Measurements from ENCODE around the gene SRM. TPM values are rescaled to one million over a fixed set of nuclear protein-coding genes. Genes with fewer than 3 reads are reported as not detected.
"Not testable (repeated sequence)": the region's sequence is repeated elsewhere in the genome, so short reads cannot be mapped to it uniquely, and the experiment has no call there.

Gene SRM
- total RNA-seq, 1 donor from 2014 or later, result 15.7 TPM

DNA sequence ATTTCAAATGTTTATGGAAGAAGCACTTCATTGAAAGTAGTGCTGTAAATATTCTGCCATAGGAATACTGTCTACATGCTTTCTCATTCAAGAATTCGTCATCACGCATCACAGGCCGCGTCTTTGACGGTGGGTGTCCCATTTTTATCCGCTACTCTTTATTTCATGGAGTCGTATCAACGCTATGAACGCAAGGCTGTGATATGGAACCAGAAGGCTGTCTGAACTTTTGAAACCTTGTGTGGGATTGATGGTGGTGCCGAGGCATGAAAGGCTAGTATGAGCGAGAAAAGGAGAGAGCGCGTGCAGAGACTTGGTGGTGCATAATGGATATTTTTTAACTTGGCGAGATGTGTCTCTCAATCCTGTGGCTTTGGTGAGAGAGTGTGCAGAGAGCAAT lies 36.6 kb downstream of the SRM start:
- peaks cover 67% of the 10 kb centered on the region for H4K20me1 ChIP-seq (ENCODE audit: low read depth)
- Mint-ChIP-seq H3K27me3 (ENCODE audit: insufficient read depth, low read depth) (peaks cover 2% of the 10 kb centered on the region), H3K36me3 (peaks cover 40% of the 10 kb centered on the region), H3K4me3 (no peak overlapping the region), H3K4me1 (no peaks in the 10 kb centered on the region), H3K9me3 (no peaks in the 10 kb centered on the region), H3K27ac (no peak overlapping the region)
- H3F3A ChIP-seq (ENCODE audit: low read depth), result peaks cover 71% of the 10 kb centered on the region
- no peak for DNase-seq (ENCODE audit: low spot score)
- no peak overlapping the region for H3K9ac ChIP-seq
- H3K4me3 ChIP-seq, result no peak overlapping the region
- H3K27ac ChIP-seq, result peak overlapping the region; percentile 29
- no peaks in the 10 kb centered on the region for H3K4me1 ChIP-seq
- H3K79me2 ChIP-seq (ENCODE audit: low read depth), result peaks cover 33% of the 10 kb centered on the region
- no peaks in the 10 kb centered on the region for H3K27me3 ChIP-seq
- TF ChIP-seq EZH2 (IDR thresholded peaks at IDR 0.05) (no peak), CTCF (IDR thresholded peaks at IDR 0.05) (no peak), EZH2phosphoT487 (IDR thresholded peaks at IDR 0.05) (no peak)
- no peak overlapping the region for H3K4me2 ChIP-seq
- H3K36me3 ChIP-seq, result peaks cover 54% of the 10 kb centered on the region
- H2AFZ ChIP-seq (replicated peaks), result no peak overlapping the region
- no peaks in the 10 kb centered on the region for H3K9me3 ChIP-seq (ENCODE audit: low read depth)

DNA sequence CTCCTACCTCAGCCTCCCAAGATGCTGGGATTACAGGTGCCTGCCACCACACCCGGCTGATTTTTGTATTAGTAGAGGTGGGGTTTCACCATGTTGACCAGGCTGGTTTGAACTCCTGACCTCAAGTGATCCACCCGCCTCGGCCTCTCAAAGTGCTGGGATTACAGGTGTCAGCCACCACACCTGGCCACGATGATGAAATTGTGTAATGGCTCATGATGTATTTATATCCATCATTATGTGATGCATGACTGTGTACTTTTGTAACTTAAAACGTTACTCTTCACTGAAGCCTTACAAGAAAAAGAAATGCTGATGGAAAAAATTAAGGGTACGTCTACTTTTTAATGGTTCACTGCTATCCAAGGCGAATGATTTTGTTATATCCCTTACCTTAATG lies 39.8 kb downstream of the SRM start:
- Histone ChIP-seq H3K4me2 (no peak overlapping the region), H2AFZ (replicated peaks) (no peak overlapping the region), H3K27me3 (no peaks in the 10 kb centered on the region), H3K79me2 (ENCODE audit: low read depth) (peaks cover 64% of the 10 kb centered on the region), H3K36me3 (peaks cover 55% of the 10 kb centered on the region), H3K27ac (no peak overlapping the region), H4K20me1 (ENCODE audit: low read depth) (peaks cover 89% of the 10 kb centered on the region), H3F3A (ENCODE audit: low read depth) (peaks cover 56% of the 10 kb centered on the region), H3K9ac (no peak overlapping the region), H3K4me1 (no peaks in the 10 kb centered on the region), H3K9me3 (ENCODE audit: low read depth) (no peaks in the 10 kb centered on the region), H3K4me3 (no peak overlapping the region)
- no peaks in the 10 kb centered on the region for H3K9me3 Mint-ChIP-seq
- TF ChIP-seq EZH2 (IDR thresholded peaks at IDR 0.05) (no peak), EZH2phosphoT487 (IDR thresholded peaks at IDR 0.05) (no peak), CTCF (IDR thresholded peaks at IDR 0.05) (no peak)
- DNase-seq (ENCODE audit: low spot score), result no peak
- no peak overlapping the region for H3K4me3 Mint-ChIP-seq
- no peaks in the 10 kb centered on the region for H3K4me1 Mint-ChIP-seq
- H3K27ac Mint-ChIP-seq, result no peak overlapping the region
- H3K36me3 Mint-ChIP-seq, result peaks cover 40% of the 10 kb centered on the region
- H3K27me3 Mint-ChIP-seq (ENCODE audit: insufficient read depth, low read depth), result peaks cover 2% of the 10 kb centered on the region

DNA sequence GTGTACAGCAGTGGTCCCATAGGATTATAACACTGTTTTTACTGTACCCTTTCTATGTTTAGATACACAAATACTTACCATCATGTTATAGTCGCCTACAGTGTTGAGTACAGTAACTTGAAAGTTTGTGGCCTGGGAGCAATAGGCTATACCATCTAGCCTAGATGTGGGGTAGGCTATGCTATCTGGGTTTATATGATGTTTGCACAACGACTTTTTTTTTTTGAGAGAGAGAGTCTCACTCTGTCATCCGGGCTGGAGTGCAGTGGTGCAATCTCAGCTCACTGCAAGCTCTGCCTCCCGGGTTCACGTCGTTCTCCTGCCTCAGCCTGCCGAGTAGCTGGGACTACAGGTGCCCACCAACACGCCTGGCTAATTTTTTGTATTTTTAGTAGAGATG lies 40.5 kb downstream of the SRM start:
- not testable (repeated sequence) for DNase-seq (ENCODE audit: low spot score); H3K27me3 Mint-ChIP-seq (ENCODE audit: insufficient read depth, low read depth); H3K27ac Mint-ChIP-seq; H3K4me1 ChIP-seq; H3K27me3 ChIP-seq; H3K27ac ChIP-seq; H3K4me1 Mint-ChIP-seq; H3K4me2 ChIP-seq; H3K9ac ChIP-seq; H3K9me3 Mint-ChIP-seq; H3K4me3 Mint-ChIP-seq; H2AFZ ChIP-seq (replicated peaks); H3K9me3 ChIP-seq (ENCODE audit: low read depth); H3K4me3 ChIP-seq
- Histone ChIP-seq H3F3A (ENCODE audit: low read depth) (peaks cover 56% of the 10 kb centered on the region), H3K79me2 (ENCODE audit: low read depth) (peaks cover 70% of the 10 kb centered on the region), H4K20me1 (ENCODE audit: low read depth) (peaks cover 89% of the 10 kb centered on the region), H3K36me3 (peaks cover 55% of the 10 kb centered on the region)
- peaks cover 44% of the 10 kb centered on the region for H3K36me3 Mint-ChIP-seq

- no peak for DNase-seq (ENCODE audit: low spot score)
- TF ChIP-seq EZH2 (IDR thresholded peaks at IDR 0.05), result no peak
- no peak for TF ChIP-seq EZH2phosphoT487 (IDR thresholded peaks at IDR 0.05)
- no peak for TF ChIP-seq CTCF (IDR thresholded peaks at IDR 0.05)
- Histone ChIP-seq H4K20me1 (ENCODE audit: low read depth) (peaks cover 55% of the 10 kb centered on the region), H3K79me2 (ENCODE audit: low read depth) (peaks cover 56% of the 10 kb centered on the region), H3K9ac (peak overlapping the region; percentile 100), H3F3A (ENCODE audit: low read depth) (peaks cover 28% of the 10 kb centered on the region), H2AFZ (replicated peaks) (no peak overlapping the region), H3K4me3 (peak overlapping the region; percentile 82), H3K27ac (peak overlapping the region; percentile 100), H3K27me3 (no peaks in the 10 kb centered on the region), H3K4me1 (peaks cover 17% of the 10 kb centered on the region), H3K9me3 (ENCODE audit: low read depth) (no peaks in the 10 kb centered on the region), H3K4me2 (peak overlapping the region; percentile 98), H3K36me3 (peaks cover 24% of the 10 kb centered on the region)
- H3K27ac Mint-ChIP-seq, result peak overlapping the region; percentile 87
- peaks cover 23% of the 10 kb centered on the region for H3K36me3 Mint-ChIP-seq
- H3K4me1 Mint-ChIP-seq, result peaks cover 20% of the 10 kb centered on the region
- no peaks in the 10 kb centered on the region for H3K9me3 Mint-ChIP-seq
- H3K27me3 Mint-ChIP-seq (ENCODE audit: insufficient read depth, low read depth), result no peaks in the 10 kb centered on the region
- peak overlapping the region; percentile 96 for H3K4me3 Mint-ChIP-seq
Observed at GRCh38 chr1:11013160-11013531, 46.7 kb downstream of the SRM start.

Data from neural progenitor cell (in vitro differentiated cells).